ENCODE data around the gene SALL1.

- TF ChIP-seq POLR2AphosphoS5 (IDR thresholded peaks at IDR 0.05; ENCODE audit: insufficient read depth, low read depth, low read length) (no peak), EZH2 (IDR thresholded peaks at IDR 0.05; ENCODE audit: borderline replicate concordance, low read depth, low read length, severe bottlenecking) (no peak)
These were observed 31.5 kb downstream of the SALL1 start for GRCh38 chr16:51119556-51119955.
